HG03095 (cell line): ENCODE results near the gene NBPF4.
"Not testable (repeated sequence)": the region's sequence is repeated elsewhere in the genome, so short reads cannot be mapped to it uniquely, and the experiment has no call there.

Experiments used
- ATAC-seq: cut with Tn5 transposase; IDR thresholded peaks from one replicate; pipeline ENCODE4 v1.9.1; 2021; ENCODE audit warnings: moderate library complexity; ENCODE audit not compliant: unreplicated experiment

The NBPF4 gene, protein sequence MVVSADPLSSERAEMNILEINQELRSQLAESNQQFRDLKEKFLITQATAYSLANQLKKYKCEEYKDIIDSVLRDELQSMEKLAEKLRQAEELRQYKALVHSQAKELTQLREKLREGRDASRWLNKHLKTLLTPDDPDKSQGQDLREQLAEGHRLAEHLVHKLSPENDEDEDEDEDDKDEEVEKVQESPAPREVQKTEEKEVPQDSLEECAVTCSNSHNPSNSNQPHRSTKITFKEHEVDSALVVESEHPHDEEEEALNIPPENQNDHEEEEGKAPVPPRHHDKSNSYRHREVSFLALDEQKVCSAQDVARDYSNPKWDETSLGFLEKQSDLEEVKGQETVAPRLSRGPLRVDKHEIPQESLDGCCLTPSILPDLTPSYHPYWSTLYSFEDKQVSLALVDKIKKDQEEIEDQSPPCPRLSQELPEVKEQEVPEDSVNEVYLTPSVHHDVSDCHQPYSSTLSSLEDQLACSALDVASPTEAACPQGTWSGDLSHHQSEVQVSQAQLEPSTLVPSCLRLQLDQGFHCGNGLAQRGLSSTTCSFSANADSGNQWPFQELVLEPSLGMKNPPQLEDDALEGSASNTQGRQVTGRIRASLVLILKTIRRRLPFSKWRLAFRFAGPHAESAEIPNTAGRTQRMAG

DNA sequence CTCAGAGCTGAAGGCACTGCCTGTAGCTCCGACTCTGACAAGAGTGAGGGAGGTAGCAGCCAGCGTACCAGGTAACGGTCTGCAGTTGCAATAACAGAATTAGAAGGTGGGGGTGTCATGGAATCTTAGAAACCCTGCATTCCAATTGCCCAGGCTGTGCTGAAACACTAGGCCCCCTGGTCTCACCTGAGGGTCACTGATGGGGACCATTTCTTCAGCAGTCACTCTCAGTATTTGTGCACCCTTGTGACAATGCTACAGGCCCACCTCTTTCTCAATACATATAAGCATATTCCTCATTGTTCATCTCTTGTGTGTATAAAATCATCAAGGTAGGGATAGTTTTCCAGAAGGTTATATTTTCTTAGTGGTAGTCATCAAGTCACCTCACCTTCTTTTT is at the start of gene NBPF4:
TSS of gene NBPF4 (minus strand) at position 101 of the 400 bp plus-strand sequence. CDS start 315 bp downstream, outside the sequence.
- ATAC-seq, result not testable (repeated sequence)

DNA sequence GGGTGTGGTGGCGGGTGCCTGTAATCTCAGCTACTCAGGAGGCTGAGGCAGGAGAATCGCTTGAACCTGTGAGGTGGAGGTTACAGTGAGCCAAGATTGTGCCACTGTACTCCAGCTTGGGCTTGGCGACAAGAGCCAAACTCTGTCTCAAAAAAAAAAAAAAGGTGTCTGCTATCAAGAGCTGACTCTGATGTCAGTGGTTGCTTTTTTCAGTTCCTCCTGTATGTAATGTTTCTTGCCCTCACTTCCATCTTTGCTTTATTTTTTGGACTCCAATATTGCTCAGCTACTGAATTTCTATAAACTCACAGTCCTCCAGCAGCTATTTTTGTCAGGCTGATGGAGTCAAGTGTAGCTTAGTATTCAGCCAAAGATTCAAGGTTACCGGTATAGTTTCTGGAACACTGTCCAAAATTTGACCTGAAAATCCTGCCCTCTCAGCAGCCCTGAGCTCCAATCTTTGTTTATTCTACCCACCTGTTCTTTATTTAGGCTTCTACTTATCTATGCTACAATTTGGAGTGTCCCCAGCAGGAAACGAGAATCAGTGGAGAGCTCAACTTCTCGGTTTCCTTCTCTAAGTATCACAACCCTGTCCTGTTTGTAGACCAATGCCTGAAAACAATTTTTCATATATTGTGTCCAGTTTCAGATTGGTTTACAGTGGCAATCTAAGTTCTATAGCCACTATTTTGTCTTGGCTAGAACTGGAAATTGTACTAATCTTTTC is 38.8 kb upstream of the NBPF4 start:
- not testable (repeated sequence) for ATAC-seq

DNA sequence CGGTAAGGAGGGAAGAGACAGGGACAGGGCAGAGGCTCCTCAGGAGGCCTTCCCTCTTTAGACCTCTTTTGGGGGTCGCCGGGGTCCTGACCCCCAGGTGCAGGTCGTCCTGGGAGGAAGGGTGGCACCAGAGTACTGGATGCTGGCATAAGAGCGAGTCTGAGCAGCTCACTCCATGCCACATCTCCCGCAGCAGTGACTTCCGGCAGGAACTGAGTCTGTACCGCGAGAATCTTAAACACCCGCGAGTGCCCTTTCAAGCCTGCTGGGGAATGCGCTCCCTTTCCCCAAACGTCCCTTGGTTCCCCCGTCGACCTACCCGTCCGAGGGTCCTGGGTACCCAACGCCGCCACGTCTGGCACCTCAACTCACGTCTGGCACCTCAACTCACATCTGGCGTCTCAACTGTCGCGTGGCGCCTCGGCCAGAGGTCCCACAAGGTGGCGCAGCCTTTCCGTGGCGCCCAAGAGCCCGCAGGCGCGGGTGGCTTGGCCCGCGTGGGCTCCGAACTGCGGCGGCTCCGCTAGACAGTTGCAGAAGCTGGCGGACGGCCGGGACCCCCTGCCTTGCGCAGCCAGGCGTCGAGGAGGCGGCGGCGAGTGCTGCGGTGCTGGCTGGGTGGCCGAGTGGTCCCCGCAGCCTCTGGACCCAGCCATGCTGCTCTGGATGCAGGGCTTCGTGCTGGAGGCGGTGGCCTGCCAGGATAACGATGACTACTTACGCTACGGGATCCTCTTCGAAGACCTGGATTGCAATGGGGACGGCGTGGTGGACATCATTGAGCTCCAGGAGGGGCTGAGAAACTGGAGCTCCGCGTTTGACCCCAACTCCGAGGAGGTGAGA is 28.8 kb upstream of the NBPF4 start:
- not testable (repeated sequence) for ATAC-seq

DNA sequence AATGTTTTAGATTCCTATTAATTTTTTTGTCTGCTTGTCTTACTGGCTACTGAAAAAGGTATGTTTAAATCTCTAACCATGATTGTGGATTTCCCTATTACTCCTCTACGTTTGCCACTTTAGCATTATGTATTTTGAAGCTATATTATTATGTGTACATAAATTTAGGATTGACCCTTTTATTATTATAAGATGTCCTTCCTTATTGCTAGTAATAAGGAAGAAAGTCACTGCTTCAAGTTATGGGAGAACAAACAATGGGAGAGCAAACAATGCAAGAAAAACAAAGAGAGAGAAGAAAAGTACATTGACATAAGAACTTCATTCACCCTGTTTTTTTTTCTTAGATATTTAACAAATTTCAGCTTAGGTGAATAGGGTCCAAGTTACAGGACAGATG is 23.2 kb upstream of the NBPF4 start:
- ATAC-seq, result not testable (repeated sequence)

GRCh38 chr1:108261967-108262366 is 18.1 kb upstream of the NBPF4 start:
- not testable (repeated sequence) for ATAC-seq

- ATAC-seq, result not testable (repeated sequence)
These were observed 17.6 kb upstream of the NBPF4 start for GRCh38 chr1:108261519-108261918.

- ATAC-seq, result not testable (repeated sequence)
These were observed 16.8 kb upstream of the NBPF4 start for GRCh38 chr1:108260578-108261259.

DNA sequence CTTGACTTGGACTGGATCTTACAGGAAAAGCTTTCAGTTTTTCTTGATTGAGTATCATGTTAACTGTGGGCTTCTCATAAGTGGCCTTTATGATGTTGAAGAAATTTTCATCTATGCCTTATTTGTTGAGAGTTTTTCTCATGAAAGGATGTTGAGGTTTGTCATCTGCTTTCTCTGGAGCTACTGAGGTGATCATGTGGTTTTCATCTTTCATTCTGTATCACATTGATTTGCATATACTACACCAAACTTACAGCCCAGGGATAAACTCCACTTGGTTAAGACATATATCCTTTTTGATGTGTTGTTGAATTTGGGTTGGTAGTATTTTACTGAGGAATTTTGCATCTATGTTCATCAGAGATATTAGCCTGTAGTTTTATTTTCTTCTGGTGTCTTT is 11.6 kb upstream of the NBPF4 start:
- peak; percentile 69 for ATAC-seq

- not testable (repeated sequence) for ATAC-seq
These were observed 4.5 kb downstream of the NBPF4 start for GRCh38 chr1:108239426-108239825.

GRCh38 chr1:108235308-108235707 is 8.6 kb downstream of the NBPF4 start:
- ATAC-seq, result not testable (repeated sequence)

DNA sequence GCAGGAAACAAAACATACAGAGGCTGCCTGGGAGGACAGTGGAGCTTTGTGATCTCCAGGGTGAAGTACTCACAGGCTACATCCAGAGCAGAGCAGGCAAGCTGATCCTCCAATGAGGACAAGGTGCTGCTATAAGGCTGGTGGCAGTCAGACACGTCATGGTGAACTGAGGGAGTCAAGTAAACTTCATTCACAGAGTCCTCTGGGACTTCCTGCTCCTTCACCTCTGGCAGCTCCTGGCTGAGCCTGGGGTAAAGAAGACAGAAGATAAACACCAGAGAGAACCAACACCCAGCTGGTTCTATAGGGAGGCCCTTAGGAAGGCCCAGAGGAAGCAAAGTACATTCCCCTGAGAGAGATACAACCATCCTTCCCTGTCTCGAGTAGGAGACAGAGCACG is 11.7 kb downstream of the NBPF4 start:
- ATAC-seq, result not testable (repeated sequence)

GRCh38 chr1:108229976-108230375 is 13.9 kb downstream of the NBPF4 start:
- not testable (repeated sequence) for ATAC-seq

DNA sequence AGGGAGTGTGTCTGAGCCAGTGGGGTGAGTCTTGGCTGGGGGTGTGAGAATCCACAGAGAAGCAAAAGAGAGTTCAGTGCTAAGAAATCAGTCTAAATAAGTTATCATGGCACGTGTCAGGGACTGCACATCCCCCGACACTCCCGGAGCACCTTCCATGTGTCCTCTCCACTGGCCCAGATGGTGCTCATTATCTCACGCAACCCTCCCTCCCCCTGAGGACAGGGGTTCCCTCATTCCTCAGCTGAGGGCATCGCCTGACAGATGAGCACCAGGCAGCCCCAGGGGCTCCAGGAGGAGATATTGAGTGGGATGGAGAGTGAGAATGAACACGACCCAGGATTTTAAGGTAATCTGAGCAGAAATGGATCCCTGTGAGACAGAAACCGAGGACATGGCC is 16.1 kb downstream of the NBPF4 start:
- ATAC-seq, result not testable (repeated sequence)

- ATAC-seq, result not testable (repeated sequence)
These were observed 17.0 kb downstream of the NBPF4 start for GRCh38 chr1:108226855-108227254.

DNA sequence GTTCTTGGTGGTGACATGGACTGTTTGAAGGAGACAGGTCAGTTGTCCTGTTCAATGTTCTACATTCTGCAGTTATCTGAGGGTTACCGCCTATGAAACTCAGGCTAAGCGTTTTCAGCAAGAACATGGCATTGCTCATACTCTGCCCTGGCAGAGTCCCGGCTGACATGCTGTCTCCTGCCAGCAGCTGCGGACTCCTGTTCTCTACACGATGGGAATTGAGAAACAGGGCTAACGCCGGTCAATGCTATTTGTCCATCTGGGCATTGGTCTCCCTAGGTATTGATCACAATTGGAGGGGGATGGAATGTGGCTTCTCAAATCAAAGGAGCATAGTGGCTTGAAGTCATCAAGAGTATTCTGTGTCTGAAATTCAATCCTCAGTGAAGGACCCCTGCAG is 20.6 kb downstream of the NBPF4 start:
- ATAC-seq, result not testable (repeated sequence)

DNA sequence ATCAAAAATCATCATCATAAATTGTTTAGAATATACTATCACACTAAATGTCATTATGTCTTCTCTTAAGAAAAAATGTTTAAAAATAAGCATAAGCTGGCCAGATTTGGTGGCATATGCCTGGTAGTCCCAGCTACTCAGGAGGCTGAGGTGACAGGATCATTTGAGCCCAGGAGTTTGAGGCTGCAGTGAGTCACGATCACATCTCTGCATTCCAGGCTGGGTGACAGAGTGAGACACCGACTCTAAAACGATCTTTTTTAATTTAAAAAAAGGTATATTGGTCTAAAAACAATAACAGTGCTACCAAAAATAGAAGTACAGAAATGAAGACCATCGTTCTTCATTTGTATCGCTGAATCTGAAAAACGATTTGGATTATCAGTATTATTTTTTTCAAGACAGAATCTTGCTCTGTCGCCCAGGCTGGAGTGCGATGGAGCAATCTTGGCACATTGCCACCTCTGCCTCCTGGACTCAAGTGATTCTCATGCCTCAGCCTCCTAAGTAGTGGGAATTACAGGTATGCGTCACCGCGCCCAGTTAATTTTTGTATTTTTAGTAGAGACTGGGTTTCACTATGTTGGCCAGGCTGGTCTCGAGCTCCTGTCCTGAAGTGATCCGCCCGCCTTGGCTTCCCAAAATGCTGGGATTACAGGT is 26.2 kb downstream of the NBPF4 start:
- ATAC-seq, result not testable (repeated sequence)

DNA sequence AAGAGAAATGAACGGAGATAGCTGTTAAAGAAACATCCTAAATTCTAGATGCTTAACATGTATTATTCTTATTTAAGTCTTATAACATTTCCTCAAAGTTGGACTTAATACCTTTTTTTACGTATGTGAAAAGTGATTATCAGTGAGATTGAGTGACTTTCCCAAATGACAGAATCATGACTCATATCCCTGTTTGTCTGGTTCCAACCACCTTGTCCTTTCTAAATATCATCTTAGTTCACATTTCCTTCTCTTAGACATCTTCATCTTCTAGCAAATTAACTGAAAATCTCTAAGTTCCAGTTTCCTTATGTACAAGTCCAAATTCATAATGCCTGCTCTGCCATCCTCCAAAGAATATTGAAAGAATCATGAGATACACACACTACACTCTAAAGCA is 26.9 kb downstream of the NBPF4 start:
- ATAC-seq, result not testable (repeated sequence)

- not testable (repeated sequence) for ATAC-seq
These were observed 27.6 kb downstream of the NBPF4 start for GRCh38 chr1:108216028-108216890.
